ENCODE results near the gene PIGS.
"Not testable (repeated sequence)": the region's sequence is repeated elsewhere in the genome, so short reads cannot be mapped to it uniquely, and the experiment has no call there.

The PIGS gene

GRCh38 chr17:28578246-28579195 lies 7.2 kb upstream of the PIGS start:
- DNase-seq = no peak

DNA sequence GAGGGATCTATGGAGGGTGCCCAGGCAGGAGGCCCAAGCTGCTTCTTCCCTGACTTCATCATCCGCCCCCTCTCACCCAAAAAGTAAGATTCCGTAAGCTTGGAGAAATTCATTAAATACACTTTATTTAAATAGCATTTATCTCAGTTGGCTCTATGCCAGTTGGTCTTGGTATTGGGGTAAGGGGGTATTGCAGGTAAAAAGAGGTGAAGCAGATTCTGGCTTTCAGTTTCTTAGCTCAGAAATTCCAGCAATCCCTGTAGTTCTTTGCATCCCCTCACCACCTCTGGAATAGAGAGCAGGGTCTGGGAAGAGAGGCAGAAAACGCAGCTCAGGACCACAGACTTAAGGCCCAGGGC lies 6.1 kb upstream of the PIGS start:
- no peak for DNase-seq

GRCh38 chr17:28576758-28577465 lies 5.6 kb upstream of the PIGS start, which contains the start of gene ALDOC:
Gene ALDOC, minus strand, starts transcription at chr17:28576895. Its CDS starts 1,363 bp downstream, at chr17:28575532.
- DNase-seq = peak; percentile 99

DNA sequence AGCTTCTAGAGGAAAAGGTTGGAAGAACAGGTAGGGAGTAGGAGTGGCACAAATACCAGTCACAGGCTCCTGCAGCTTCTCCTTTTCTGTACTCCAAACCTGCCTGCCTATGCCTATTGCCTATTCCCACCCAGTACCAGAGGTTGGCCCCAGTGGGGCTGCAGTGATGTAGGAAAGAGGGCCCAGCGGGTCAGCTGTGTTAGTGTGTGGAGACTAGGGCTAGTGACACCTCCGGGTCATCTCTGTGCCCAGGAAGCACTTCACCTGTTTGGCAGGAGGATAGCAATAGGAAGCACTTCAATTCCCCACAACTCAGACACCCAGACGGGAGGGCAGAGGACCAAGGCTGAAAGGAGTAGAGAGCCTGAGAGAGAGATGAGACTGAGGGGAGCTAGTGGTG lies 4.7 kb upstream of the PIGS start:
- not testable (repeated sequence) for DNase-seq

GRCh38 chr17:28575126-28575795 lies 3.9 kb upstream of the PIGS start:
- DNase-seq = no peak

DNA sequence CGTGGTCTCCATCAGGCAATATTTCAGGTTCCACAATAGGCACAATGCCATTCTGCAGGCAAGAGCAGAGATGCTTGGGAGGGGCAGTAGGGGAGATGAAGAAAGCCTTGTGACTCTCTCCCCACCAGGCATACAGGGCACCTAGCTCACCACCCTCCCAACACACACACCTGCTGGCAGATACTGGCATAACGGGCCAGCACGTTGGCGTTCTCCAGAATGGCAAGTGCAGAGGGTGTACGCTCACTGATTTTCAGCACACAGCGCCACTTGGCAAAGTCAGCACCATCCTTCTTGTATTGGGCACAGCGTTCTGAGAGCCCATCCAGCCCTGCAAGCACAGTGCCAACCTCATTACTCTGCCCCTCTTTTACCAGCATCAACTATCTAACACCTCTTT lies 3.2 kb upstream of the PIGS start:
- DNase-seq = peak; percentile 38

DNA sequence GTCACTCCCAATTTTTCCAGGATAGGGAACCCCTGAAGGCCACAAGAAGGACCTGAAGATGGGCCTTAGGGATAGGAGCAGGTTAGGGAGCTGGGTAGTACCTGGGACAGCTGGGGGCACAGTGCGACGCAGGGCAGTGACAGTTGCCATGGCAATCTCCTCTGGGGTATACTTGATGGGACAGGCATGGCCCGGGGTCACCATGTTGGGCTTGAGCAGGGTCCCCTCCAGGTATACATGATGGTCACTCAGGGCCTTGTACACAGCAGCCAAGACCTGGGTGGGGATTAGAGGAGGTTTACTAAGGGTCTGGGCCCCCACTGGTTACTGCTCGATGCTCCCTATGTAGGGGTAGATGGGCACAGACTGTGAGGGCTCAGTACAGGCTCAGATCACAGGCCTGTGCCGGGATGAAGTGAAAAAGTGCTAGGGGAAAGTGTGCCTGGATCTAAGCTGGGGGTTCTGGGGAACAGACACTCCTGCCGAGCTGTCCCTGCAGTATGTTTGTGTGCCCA lies 2.7 kb upstream of the PIGS start:
- DNase-seq = no peak

DNA sequence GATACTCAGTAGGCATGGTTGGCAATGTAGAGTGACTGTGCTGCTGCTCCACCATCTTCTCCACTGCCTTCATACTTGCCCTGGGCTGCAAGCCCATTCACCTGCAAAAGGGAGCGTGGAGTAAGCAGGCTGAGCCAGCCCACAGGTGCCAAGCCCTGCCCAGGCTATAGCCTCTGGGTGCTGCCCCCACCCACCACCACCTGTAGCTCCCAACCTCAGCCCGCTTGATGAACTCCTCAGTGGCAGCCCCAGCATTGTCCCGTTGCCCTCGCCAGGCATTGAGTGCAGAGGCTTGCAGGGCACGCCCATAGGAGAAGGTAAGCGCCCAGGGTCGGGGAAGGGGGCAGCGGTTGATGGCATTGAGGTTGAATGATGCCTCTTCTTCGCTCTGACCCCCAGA lies 2.2 kb upstream of the PIGS start:
- DNase-seq = no peak

- DNase-seq = no peak
Measured at GRCh38 chr17:28573040-28573380, 1.7 kb upstream of the PIGS start.

GRCh38 chr17:28572259-28573039 lies 1.1 kb upstream of the PIGS start:
- no peak for DNase-seq

DNA sequence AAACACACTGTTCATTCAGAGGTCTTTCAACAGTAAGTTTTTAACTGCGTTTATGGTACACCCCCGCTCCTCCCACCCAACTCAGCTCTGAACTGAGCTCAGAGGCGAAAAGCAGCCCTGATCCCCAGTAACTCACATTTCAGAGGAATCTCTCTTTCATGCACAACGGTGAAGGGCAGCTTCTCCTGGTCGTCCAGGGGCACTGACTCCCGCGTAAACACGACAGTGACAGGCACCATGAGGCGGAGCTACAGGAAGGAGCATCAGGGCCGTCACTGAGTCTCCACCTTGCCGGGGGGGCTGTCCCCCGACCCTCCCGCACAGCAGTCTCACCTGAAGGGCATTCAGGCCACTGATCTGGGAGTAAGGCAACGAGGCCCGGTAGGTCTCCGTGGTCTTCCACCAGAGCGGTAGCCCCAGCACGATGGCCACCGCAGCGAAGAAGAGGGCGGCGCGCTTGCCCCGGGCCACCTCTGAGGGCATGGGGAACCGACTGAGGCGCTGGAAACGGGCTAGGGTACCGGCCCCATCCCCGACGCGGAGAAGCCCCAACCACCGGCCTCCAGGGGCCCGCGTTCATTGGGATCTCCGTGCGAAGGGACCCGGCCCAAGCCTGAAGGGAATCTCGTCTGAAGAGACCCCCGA lies 486 bp downstream of the PIGS start:
- peak; percentile 51 for DNase-seq

GRCh38 chr17:28569446-28569845 lies 1.9 kb downstream of the PIGS start:
- no peak for DNase-seq

DNA sequence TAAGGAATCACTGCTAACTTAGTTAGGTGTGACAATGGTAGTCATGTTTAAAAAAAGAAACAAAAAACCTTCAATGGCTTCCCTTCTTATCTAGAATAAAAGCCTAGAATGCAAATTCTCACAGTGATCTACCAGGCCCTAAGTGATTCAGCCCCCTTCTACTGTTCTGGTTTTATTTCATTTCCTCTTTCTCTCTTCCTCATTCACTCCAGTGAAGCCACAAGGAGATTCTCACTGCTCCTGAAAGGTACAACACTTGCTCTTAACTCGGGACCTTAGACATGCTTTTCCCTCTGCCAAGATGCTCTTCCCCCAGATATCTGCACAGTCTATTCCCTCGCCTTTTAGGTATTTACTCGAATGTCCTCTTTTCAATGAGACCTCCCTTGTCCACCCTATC lies 3.7 kb downstream of the PIGS start:
- DNase-seq = no peak

- no peak for DNase-seq
Measured at GRCh38 chr17:28563475-28563874, 7.8 kb downstream of the PIGS start.

DNA sequence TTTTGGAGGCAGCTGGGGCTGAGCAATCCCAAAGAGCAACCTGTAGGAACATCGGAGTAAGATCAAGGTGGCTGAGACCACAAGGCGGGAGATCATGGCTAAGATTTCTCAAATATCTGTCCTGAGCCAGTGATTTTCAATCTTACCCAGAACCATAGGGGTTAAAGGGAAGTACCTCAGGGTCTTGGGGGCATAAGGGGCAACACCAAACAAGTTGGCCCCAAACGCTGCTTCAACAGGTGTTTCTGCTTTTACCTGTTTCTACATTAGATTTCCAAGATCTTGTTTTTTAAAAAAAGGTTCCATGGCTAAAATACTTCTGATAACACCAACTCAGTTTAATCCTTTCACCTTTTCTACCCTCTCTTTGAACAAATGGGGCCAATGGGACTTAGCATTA lies 16.3 kb downstream of the PIGS start:
- DNase-seq = no peak

GRCh38 chr17:28554565-28554964 lies 16.8 kb downstream of the PIGS start:
- DNase-seq = no peak

DNA sequence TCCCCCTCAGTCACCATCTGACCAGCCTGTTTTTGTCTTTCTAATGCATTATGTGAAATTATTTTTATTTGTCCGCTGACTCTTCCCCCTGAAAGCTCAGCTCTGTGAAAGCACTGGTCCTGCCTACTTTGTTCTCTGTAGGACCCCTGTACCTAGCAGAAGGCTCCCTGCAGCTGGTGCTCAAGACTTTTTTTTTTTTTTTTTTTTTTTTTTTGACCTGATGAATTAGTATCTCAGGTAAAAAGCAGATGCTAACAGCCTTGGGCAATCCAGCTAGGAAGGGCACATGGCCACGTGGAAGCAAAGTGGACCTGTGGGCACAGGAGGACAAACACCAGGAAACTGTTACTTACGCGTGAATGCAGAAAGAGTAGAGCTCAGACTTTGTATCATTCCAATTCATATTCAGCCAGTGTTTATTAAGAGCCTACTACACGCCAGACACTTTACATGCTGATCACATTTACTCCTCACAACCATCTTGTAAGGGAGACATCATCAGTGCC lies 18.3 kb downstream of the PIGS start:
- no peak for DNase-seq

DNA sequence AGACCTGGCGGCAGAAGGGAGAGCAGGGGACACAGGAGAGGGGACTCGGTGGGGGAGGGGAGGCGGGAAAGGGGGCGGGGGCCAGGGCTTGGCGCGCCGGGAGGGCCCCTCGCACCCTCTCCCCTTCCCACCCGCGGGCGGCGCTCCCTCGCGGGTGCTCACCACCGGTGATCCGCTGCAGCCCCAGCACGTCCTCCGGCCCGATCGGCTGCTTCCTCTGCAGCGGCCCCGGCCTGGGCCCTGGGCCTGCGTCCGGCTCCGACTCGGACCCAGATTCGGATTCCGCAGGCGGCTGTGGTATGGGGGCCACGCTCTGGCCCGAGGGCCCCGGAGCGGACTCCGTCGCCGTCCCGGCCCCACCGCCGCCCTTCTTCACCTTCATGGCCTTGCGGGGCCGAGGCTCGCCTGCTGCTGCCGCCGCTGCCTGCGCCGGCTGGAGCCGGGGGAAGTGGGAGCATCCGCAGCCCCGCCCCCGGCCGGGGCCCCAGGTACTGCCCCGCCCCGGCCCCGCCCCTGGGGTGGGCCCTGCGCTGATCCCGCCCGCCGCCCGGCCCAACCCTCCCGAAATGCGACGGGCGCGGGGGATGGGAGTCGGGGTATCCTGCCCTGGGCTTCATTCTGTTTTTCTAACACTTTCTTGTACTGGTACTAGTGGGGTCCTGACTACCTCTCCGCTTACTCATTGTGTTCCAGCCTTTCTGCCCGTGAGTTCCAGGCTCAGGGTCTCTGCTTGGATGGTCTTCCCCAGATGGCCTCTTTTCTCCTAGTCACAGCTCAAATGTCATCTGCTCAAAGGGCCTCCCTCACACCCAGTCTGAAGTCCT lies 18.9 kb downstream of the PIGS start, which contains the start of gene UNC119:
Gene UNC119 (minus strand): TSS at position 449 of the 824 bp plus-strand sequence. CDS start 67 bp downstream, at position 382.
- peak; percentile 78 for DNase-seq

- no peak for DNase-seq
Measured at GRCh38 chr17:28551421-28552175, 19.7 kb downstream of the PIGS start.

DNA sequence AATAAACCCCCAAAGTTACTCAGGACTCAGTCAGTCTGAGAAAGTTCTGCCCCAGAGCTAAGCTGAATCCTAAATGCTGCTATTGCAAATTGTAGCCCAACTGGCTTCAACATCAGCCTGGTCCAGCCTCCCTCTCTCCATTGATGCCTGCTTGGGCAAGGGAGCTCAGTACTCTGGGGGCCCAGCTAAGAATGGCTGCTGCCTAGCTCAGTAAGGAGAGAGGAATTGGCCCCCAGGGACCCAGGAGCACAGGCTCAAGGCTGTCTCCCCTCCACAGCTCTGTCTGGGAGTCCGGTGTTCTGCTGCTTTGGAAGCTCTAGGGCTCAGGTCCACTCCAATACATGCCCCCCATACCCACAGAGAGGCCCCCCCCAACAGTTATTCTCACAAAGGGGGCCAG lies 20.5 kb downstream of the PIGS start:
- no peak for DNase-seq
